Body of pancreas (tissue), 4 donors: ENCODE measurements around the gene KRT86.

ENCODE experiments used
- POLR2A ChIP-seq, 3 donors: fragments of 450-650 bp; IDR thresholded peaks; one replicate each; pipeline ENCODE4 v1.6.1; 2016; ENCODE audit warnings: antibody characterized with exemption in 3 of 3, mild to moderate bottlenecking in 2 of 3
- TF ChIP-seq, protein P1 (sequence below), 7 experiments: fragments of 450-650 bp in 4 of 7; fragments of 200-600 bp in 3 of 7; sonication (generic) in 3 of 7; IDR thresholded peaks; one replicate each; pipeline ENCODE4 v1.5.1; 2016 to 2019; ENCODE audit warnings: antibody characterized with exemption in 7 of 7

- TF ChIP-seq, protein P1, sequence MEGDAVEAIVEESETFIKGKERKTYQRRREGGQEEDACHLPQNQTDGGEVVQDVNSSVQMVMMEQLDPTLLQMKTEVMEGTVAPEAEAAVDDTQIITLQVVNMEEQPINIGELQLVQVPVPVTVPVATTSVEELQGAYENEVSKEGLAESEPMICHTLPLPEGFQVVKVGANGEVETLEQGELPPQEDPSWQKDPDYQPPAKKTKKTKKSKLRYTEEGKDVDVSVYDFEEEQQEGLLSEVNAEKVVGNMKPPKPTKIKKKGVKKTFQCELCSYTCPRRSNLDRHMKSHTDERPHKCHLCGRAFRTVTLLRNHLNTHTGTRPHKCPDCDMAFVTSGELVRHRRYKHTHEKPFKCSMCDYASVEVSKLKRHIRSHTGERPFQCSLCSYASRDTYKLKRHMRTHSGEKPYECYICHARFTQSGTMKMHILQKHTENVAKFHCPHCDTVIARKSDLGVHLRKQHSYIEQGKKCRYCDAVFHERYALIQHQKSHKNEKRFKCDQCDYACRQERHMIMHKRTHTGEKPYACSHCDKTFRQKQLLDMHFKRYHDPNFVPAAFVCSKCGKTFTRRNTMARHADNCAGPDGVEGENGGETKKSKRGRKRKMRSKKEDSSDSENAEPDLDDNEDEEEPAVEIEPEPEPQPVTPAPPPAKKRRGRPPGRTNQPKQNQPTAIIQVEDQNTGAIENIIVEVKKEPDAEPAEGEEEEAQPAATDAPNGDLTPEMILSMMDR (IDR thresholded peaks at IDR 0.05): no peak
- no peak for TF ChIP-seq POLR2A (IDR thresholded peaks at IDR 0.05)
Measured at GRCh38 chr12:52284562-52285171, 10.2 kb downstream of the KRT86 start.
